ENCODE measurements around the gene PAPLN.

The PAPLN gene

DNA sequence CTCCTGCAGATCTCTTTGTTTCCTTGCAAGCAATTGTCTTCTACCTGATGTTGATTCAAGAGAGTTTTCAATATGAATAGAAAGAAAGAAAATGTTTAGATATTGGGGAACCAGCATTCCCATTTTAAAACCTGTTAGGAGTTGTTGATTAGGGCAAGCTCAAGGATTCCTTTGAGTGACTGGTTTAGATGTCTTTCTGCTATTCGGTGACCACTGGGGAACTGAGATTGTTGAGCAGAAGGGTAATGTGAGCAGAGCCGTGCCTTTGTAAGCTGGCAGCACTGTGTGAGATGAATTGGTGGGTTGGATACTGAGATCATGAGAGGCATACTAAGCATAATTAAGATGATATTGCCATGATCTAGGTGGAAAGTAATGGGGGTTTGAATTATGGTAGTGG lies 39.1 kb upstream of the PAPLN start:
- Histone ChIP-seq H3K27ac (ENCODE audit: low read length) (no peak overlapping the region), H3K27me3 (ENCODE audit: low read depth, low read length) (no peaks in the 10 kb centered on the region), H3K4me2 (ENCODE audit: low read length) (no peak overlapping the region), H3K4me3 (ENCODE audit: low read length) (no peak overlapping the region), H3K9ac (ENCODE audit: low read length) (no peak overlapping the region), H2AFZ (ENCODE audit: low read depth, low read length) (no peak overlapping the region), H3K36me3 (replicated peaks; ENCODE audit: low read depth, low read length) (peaks cover 11% of the 10 kb centered on the region), H3K4me1 (ENCODE audit: low read length) (no peaks in the 10 kb centered on the region), H4K20me1 (ENCODE audit: insufficient read depth, low read length) (no peaks in the 10 kb centered on the region), H3K79me2 (ENCODE audit: low read length) (no peaks in the 10 kb centered on the region), H3K9me3 (ENCODE audit: insufficient read depth, low read length) (no peaks in the 10 kb centered on the region)
- TF ChIP-seq, protein P1, sequence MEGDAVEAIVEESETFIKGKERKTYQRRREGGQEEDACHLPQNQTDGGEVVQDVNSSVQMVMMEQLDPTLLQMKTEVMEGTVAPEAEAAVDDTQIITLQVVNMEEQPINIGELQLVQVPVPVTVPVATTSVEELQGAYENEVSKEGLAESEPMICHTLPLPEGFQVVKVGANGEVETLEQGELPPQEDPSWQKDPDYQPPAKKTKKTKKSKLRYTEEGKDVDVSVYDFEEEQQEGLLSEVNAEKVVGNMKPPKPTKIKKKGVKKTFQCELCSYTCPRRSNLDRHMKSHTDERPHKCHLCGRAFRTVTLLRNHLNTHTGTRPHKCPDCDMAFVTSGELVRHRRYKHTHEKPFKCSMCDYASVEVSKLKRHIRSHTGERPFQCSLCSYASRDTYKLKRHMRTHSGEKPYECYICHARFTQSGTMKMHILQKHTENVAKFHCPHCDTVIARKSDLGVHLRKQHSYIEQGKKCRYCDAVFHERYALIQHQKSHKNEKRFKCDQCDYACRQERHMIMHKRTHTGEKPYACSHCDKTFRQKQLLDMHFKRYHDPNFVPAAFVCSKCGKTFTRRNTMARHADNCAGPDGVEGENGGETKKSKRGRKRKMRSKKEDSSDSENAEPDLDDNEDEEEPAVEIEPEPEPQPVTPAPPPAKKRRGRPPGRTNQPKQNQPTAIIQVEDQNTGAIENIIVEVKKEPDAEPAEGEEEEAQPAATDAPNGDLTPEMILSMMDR (IDR thresholded peaks at IDR 0.05; ENCODE audit: low read depth, low read length): no peak
- TF ChIP-seq EZH2phosphoT487 (IDR thresholded peaks at IDR 0.05; ENCODE audit: low read depth): no peak

- TF ChIP-seq EZH2phosphoT487 (IDR thresholded peaks at IDR 0.05; ENCODE audit: low read depth): no peak
- TF ChIP-seq, protein P1 (IDR thresholded peaks at IDR 0.05; ENCODE audit: low read depth, low read length): no peak
- H3K4me2 ChIP-seq (ENCODE audit: low read length): no peak overlapping the region
- H3K36me3 ChIP-seq (replicated peaks; ENCODE audit: low read depth, low read length): peaks cover 27% of the 10 kb centered on the region
- no peaks in the 10 kb centered on the region for H4K20me1 ChIP-seq (ENCODE audit: insufficient read depth, low read length)
- no peak overlapping the region for H3K4me3 ChIP-seq (ENCODE audit: low read length)
- H3K27me3 ChIP-seq (ENCODE audit: low read depth, low read length): no peaks in the 10 kb centered on the region
- no peaks in the 10 kb centered on the region for H3K79me2 ChIP-seq (ENCODE audit: low read length)
- no peaks in the 10 kb centered on the region for H3K4me1 ChIP-seq (ENCODE audit: low read length)
- no peak overlapping the region for H3K27ac ChIP-seq (ENCODE audit: low read length)
- no peak overlapping the region for H3K9ac ChIP-seq (ENCODE audit: low read length)
- no peak overlapping the region for H2AFZ ChIP-seq (ENCODE audit: low read depth, low read length)
- H3K9me3 ChIP-seq (ENCODE audit: insufficient read depth, low read length): no peaks in the 10 kb centered on the region
Measured at GRCh38 chr14:73203527-73203926, 33.8 kb upstream of the PAPLN start.

DNA sequence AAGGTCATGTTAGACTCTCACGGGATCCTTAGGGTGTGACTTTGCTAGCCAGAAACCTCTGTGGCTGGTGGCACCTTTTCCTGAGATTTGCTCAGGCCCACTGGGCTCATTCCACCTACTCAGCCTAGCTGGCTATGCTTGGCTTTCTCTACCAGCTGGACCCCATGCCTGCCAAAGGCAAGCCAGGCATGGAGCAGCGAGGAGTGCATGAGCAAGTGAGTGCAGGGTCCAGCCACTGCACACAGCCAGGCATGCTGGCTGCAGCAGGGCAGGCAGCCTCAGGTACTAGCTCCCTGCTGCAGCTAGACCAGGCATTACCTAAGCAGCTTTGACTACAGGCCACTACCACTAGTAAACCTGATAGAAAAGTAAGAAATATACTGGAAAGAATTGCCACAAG lies 29.7 kb upstream of the PAPLN start:
- H3K27me3 ChIP-seq (ENCODE audit: low read depth, low read length): no peaks in the 10 kb centered on the region
- no peak overlapping the region for H3K4me3 ChIP-seq (ENCODE audit: low read length)
- H3K79me2 ChIP-seq (ENCODE audit: low read length): no peaks in the 10 kb centered on the region
- TF ChIP-seq EZH2phosphoT487 (IDR thresholded peaks at IDR 0.05; ENCODE audit: low read depth): no peak
- TF ChIP-seq, protein P1 (IDR thresholded peaks at IDR 0.05; ENCODE audit: low read depth, low read length): no peak
- H4K20me1 ChIP-seq (ENCODE audit: insufficient read depth, low read length): no peaks in the 10 kb centered on the region
- H3K36me3 ChIP-seq (replicated peaks; ENCODE audit: low read depth, low read length): peaks cover 45% of the 10 kb centered on the region
- no peaks in the 10 kb centered on the region for H3K9me3 ChIP-seq (ENCODE audit: insufficient read depth, low read length)
- H2AFZ ChIP-seq (ENCODE audit: low read depth, low read length): no peak overlapping the region
- no peak overlapping the region for H3K9ac ChIP-seq (ENCODE audit: low read length)
- H3K4me1 ChIP-seq (ENCODE audit: low read length): no peaks in the 10 kb centered on the region
- H3K27ac ChIP-seq (ENCODE audit: low read length): no peak overlapping the region
- H3K4me2 ChIP-seq (ENCODE audit: low read length): no peak overlapping the region

DNA sequence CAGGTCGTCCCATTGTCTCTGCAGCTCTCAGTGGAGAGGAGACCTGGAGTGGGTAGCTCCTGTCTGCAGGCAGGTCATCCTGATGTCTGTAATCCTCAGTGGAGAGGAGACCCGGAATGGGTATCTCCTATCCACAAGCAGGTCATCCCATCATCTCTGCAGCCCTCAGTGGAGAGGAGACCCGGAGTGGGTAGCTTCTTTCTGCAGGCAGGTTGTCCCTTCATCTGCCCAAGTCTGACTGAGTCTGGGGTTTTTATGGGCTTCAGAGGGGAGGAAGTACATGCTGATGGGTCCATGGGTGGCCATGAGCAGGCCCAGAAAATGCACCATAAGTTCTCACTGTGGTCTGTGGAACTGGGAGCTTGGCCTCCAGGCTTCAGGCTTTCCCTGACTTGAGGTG lies 28.9 kb upstream of the PAPLN start:
- Histone ChIP-seq H2AFZ (ENCODE audit: low read depth, low read length) (no peak overlapping the region), H3K4me1 (ENCODE audit: low read length) (no peaks in the 10 kb centered on the region), H3K27me3 (ENCODE audit: low read depth, low read length) (no peaks in the 10 kb centered on the region), H3K4me3 (ENCODE audit: low read length) (no peak overlapping the region), H4K20me1 (ENCODE audit: insufficient read depth, low read length) (no peaks in the 10 kb centered on the region), H3K27ac (ENCODE audit: low read length) (no peak overlapping the region), H3K4me2 (ENCODE audit: low read length) (no peak overlapping the region), H3K9me3 (ENCODE audit: insufficient read depth, low read length) (no peaks in the 10 kb centered on the region), H3K79me2 (ENCODE audit: low read length) (no peaks in the 10 kb centered on the region), H3K36me3 (replicated peaks; ENCODE audit: low read depth, low read length) (peaks cover 50% of the 10 kb centered on the region), H3K9ac (ENCODE audit: low read length) (no peak overlapping the region)
- TF ChIP-seq EZH2phosphoT487 (IDR thresholded peaks at IDR 0.05; ENCODE audit: low read depth): no peak
- TF ChIP-seq, protein P1 (IDR thresholded peaks at IDR 0.05; ENCODE audit: low read depth, low read length): no peak
